Endometrium (tissue), 2 donors: ENCODE data around the gene USF2.

Experiments used
- FAIRE-seq: peaks from 2 replicates; lab custom pipeline; 2012; peaks lifted over from hg19 to GRCh38; lab: Jason Lieb, UNC
- donor health status: control.
- donor health status: control.

USF2 gene

GRCh38 chr19:35318679-35319448 lies 50.1 kb downstream of the USF2 start:
- no peak for FAIRE-seq

GRCh38 chr19:35320065-35320713 lies 51.4 kb downstream of the USF2 start:
- no peak for FAIRE-seq

GRCh38 chr19:35321291-35321690 lies 52.5 kb downstream of the USF2 start:
- FAIRE-seq: no peak

- FAIRE-seq: no peak
Measured at GRCh38 chr19:35322014-35322413, 53.3 kb downstream of the USF2 start.

GRCh38 chr19:35327642-35328041 lies 58.9 kb downstream of the USF2 start:
- FAIRE-seq: no peak

GRCh38 chr19:35328851-35329285 lies 60.1 kb downstream of the USF2 start, which contains the start of gene CD22:
Gene CD22 (plus strand): TSS chr19:35329187. CDS start chr19:35332041, 2,854 bp downstream.
- FAIRE-seq: no peak

GRCh38 chr19:35329323-35329722 lies 60.6 kb downstream of the USF2 start:
- FAIRE-seq: no peak
